Ascending aorta (tissue), 2 donors: ENCODE data around the gene RLN3. TPM values are rescaled to one million over a fixed set of nuclear protein-coding genes. Genes with fewer than 3 reads are reported as not detected.

Experiments used
- DNase-seq, 2 donors: peaks; one replicate each; pipeline ENCODE4 v3.0.0-alpha.2; 2019; ENCODE audit warnings: low spot score in 2 of 2
- H3K27ac ChIP-seq, 2 donors: fragments of 200-600 bp; sonication (generic); one replicate each; pipeline ENCODE4 v1.5.1; 2016 to 2017; ENCODE audit warnings: mild to moderate bottlenecking in 1 of 2
- H3K27me3 ChIP-seq: fragments of 200-600 bp; sonication (generic); one replicate; pipeline ENCODE4 v1.5.1; 2017
- H3K36me3 ChIP-seq, 2 donors: fragments of 200-600 bp; sonication (generic); one replicate each; pipeline ENCODE4 v1.5.1; 2016
- H3K4me1 ChIP-seq, 2 donors: fragments of 200-600 bp; sonication (generic); one replicate each; pipeline ENCODE4 v1.5.1; 2016 to 2017; ENCODE audit warnings: mild to moderate bottlenecking in 1 of 2
- H3K4me3 ChIP-seq, 2 donors: fragments of 200-600 bp; sonication (generic); one replicate each; pipeline ENCODE4 v1.5.1; 2016 to 2017; ENCODE audit warnings: mild to moderate bottlenecking in 1 of 2
- H3K9me3 ChIP-seq, 2 donors: fragments of 200-600 bp; sonication (generic); one replicate each; pipeline ENCODE4 v1.5.1; 2016
- CTCF ChIP-seq, 3 experiments: fragments of 200-600 bp in 2 of 3; fragments of 450-650 bp in 1 of 3; sonication (generic) in 2 of 3; IDR thresholded peaks; one replicate each; pipeline ENCODE4 v1.5.1; 2016 to 2019; ENCODE audit warnings: antibody characterized with exemption in 3 of 3, mild to moderate bottlenecking in 1 of 3, moderate library complexity in 1 of 3
- intact Hi-C: fragments of 100-400 bp; cut with DNase I; formaldehyde crosslinking; loops from one replicate; pipeline ENCODE4 v1.15.1; 2023
- total RNA-seq: library from RNA; depleted of rRNA; stranded (reverse); fragments of >200 nt; gene quantifications from one replicate; pipeline ENCODE4 v1.1.0, GENCODE V29; 2016

The RLN3 gene
- not detected for total RNA-seq

GRCh38 chr19:14027856-14028450 is at the start of gene RLN3:
RLN3 (plus strand) TSS chr19:14028148; CDS start chr19:14028205, 57 bp downstream.
- TF ChIP-seq CTCF (IDR thresholded peaks at IDR 0.05): no peak
- no peak within 1 kb of the TSS for H3K4me3 ChIP-seq
- no peaks in the 10 kb centered on the region for H3K9me3 ChIP-seq
- intact Hi-C loops: no loop called here
- peaks cover 0 to 7% of the 10 kb centered on the region in 2 donors for H3K4me1 ChIP-seq
- no peak for DNase-seq
- H3K27ac ChIP-seq: no peak within 1 kb of the TSS
- no peaks in the 10 kb centered on the region for H3K27me3 ChIP-seq
- no peaks in the 10 kb centered on the region for H3K36me3 ChIP-seq

GRCh38 chr19:13978351-13979243 is 49.4 kb upstream of the RLN3 start:
- Histone ChIP-seq H3K4me1 (peaks cover 4 to 18% of the 10 kb centered on the region in 2 donors), H3K4me3 (peak overlapping the region; percentile 58 to 75), H3K9me3 (no peaks in the 10 kb centered on the region), H3K27me3 (no peaks in the 10 kb centered on the region), H3K36me3 (peaks cover 0 to 6% of the 10 kb centered on the region in 2 donors), H3K27ac (peak overlapping the region; percentile 56 to 59)
- intact Hi-C loops: loop anchor here (2.0 kb wide), 1 partner anchor 26 kb away; no protein-coding TSS in a partner anchor
- DNase-seq: peak; percentile 60 to 89
- TF ChIP-seq CTCF (IDR thresholded peaks at IDR 0.05): no peak

GRCh38 chr19:13979244-13979615 is 48.7 kb upstream of the RLN3 start:
- no peaks in the 10 kb centered on the region for H3K9me3 ChIP-seq
- peaks cover 4 to 18% of the 10 kb centered on the region in 2 donors for H3K4me1 ChIP-seq
- peak overlapping the region; percentile 40 to 59 for H3K27ac ChIP-seq
- no peak for DNase-seq
- H3K27me3 ChIP-seq: no peaks in the 10 kb centered on the region
- intact Hi-C loops: loop anchor here (2.0 kb wide), 1 partner anchor 26 kb away; no protein-coding TSS in a partner anchor
- TF ChIP-seq CTCF (IDR thresholded peaks at IDR 0.05): no peak
- peaks cover 0 to 6% of the 10 kb centered on the region in 2 donors for H3K36me3 ChIP-seq
- H3K4me3 ChIP-seq: peak overlapping the region; percentile 58 to 75

GRCh38 chr19:13979686-13980085 is 48.3 kb upstream of the RLN3 start:
- DNase-seq: no peak
- H3K27ac ChIP-seq: no peak overlapping the region
- H3K36me3 ChIP-seq: peaks cover 0 to 6% of the 10 kb centered on the region in 2 donors
- H3K9me3 ChIP-seq: no peaks in the 10 kb centered on the region
- TF ChIP-seq CTCF (IDR thresholded peaks at IDR 0.05): no peak
- peaks cover 4 to 18% of the 10 kb centered on the region in 2 donors for H3K4me1 ChIP-seq
- H3K27me3 ChIP-seq: no peaks in the 10 kb centered on the region
- no peak overlapping the region for H3K4me3 ChIP-seq
- intact Hi-C loops: loop anchor here (2.0 kb wide), 1 partner anchor 25 kb away; no protein-coding TSS in a partner anchor

GRCh38 chr19:13980340-13980739 is 47.6 kb upstream of the RLN3 start:
- no peak for DNase-seq
- no peaks in the 10 kb centered on the region for H3K27me3 ChIP-seq
- intact Hi-C loops: no loop called here
- H3K4me1 ChIP-seq: peaks cover 4 to 18% of the 10 kb centered on the region in 2 donors
- H3K36me3 ChIP-seq: peaks cover 0 to 6% of the 10 kb centered on the region in 2 donors
- no peak overlapping the region for H3K4me3 ChIP-seq
- no peak overlapping the region for H3K27ac ChIP-seq
- no peaks in the 10 kb centered on the region for H3K9me3 ChIP-seq
- TF ChIP-seq CTCF (IDR thresholded peaks at IDR 0.05): no peak
